Calu3 (cell line): ENCODE results near the gene RADIL. TPM values are rescaled to one million over a fixed set of nuclear protein-coding genes. Genes with fewer than 3 reads are reported as not detected.

ENCODE experiments used
- BruUV-seq: library from RNA; stranded (reverse); fragments of 400-500 nt; replicated peaks from 2 replicates; lab custom pipeline; 2021; lab: Mats Ljungman, UMichigan
- CTCF ChIA-PET: fragments of 300-600 bp; sonication (Branson Sonifier 250); formaldehyde crosslinking; loops from one replicate; lab custom pipeline; 2022; ENCODE audit warnings: antibody characterized with exemption; lab: Charles Lee
- DNase-seq: peaks from one replicate; pipeline ENCODE4 v3.0.0; 2022
- H3K27ac Mint-ChIP-seq: one replicate; pipeline ENCODE4 v1.8.0; 2022; ENCODE audit warnings: mixed read lengths; ENCODE audit not compliant: unreplicated experiment
- H3K27me3 Mint-ChIP-seq: one replicate; pipeline ENCODE4 v1.8.0; 2022; ENCODE audit warnings: mixed read lengths; ENCODE audit not compliant: unreplicated experiment
- H3K36me3 Mint-ChIP-seq: one replicate; pipeline ENCODE4 v1.8.0; 2022; ENCODE audit warnings: mild to moderate bottlenecking, moderate library complexity, mixed read lengths; ENCODE audit not compliant: insufficient read depth, unreplicated experiment
- H3K4me1 Mint-ChIP-seq: one replicate; pipeline ENCODE4 v1.8.0; 2022; ENCODE audit warnings: mild to moderate bottlenecking, low read depth, mixed read lengths; ENCODE audit not compliant: unreplicated experiment
- H3K4me3 Mint-ChIP-seq: one replicate; pipeline ENCODE4 v1.8.0; 2022; ENCODE audit warnings: mild to moderate bottlenecking, low read depth, moderate library complexity, mixed read lengths; ENCODE audit not compliant: unreplicated experiment
- H3K9me3 Mint-ChIP-seq: one replicate; pipeline ENCODE4 v1.8.0; 2022; ENCODE audit warnings: low read depth, mixed read lengths; ENCODE audit not compliant: unreplicated experiment
- CTCF ChIP-seq: fragments of 200-600 bp; IDR thresholded peaks from one replicate; pipeline ENCODE4 v1.8.0; 2022; ENCODE audit warnings: antibody characterized with exemption; ENCODE audit not compliant: unreplicated experiment
- intact Hi-C: fragments of 100-400 bp; cut with micrococcal nuclease; formaldehyde crosslinking; loops from one replicate; pipeline ENCODE4 v1.10.0; 2022; ENCODE audit not compliant: unreplicated experiment
- total RNA-seq: library from RNA; stranded (reverse); gene quantifications from 2 replicates; pipeline ENCODE4 v1.2.3, GENCODE V29; 2022

The RADIL gene
- total RNA-seq, 1 experiment from 2014 or later = 1.8 TPM

GRCh38 chr7:4822677-4823076 lies 60.8 kb downstream of the RADIL start:
- no TSS peak for BruUV-seq
- CTCF ChIA-PET = interaction anchor here (0.6 to 0.8 kb wide), 2 partner anchors 61 to 147 kb away, joined by 3 to 4 read pairs; partner anchors contain the start of gene RADIL
- intact Hi-C loops = no loop called here

GRCh38 chr7:4820967-4821471 lies 62.5 kb downstream of the RADIL start:
- intact Hi-C loops = no loop called here
- H3K27ac Mint-ChIP-seq = no peak overlapping the region
- no peaks in the 10 kb centered on the region for H3K36me3 Mint-ChIP-seq
- no TSS peak for BruUV-seq
- H3K4me3 Mint-ChIP-seq = no peak overlapping the region
- no peak for DNase-seq
- H3K27me3 Mint-ChIP-seq = peaks cover 76% of the 10 kb centered on the region
- H3K4me1 Mint-ChIP-seq = no peaks in the 10 kb centered on the region
- H3K9me3 Mint-ChIP-seq = no peaks in the 10 kb centered on the region
- TF ChIP-seq CTCF = no peak
- CTCF ChIA-PET = no interaction called here

More at GRCh38 chr7:4822677-4823076, 60.8 kb downstream of the RADIL start:
- no peaks in the 10 kb centered on the region for H3K9me3 Mint-ChIP-seq
- H3K27ac Mint-ChIP-seq = no peak overlapping the region
- no peak overlapping the region for H3K4me3 Mint-ChIP-seq
- peaks cover 84% of the 10 kb centered on the region for H3K27me3 Mint-ChIP-seq
- no peak for TF ChIP-seq CTCF
- H3K4me1 Mint-ChIP-seq = no peaks in the 10 kb centered on the region
- no peaks in the 10 kb centered on the region for H3K36me3 Mint-ChIP-seq
- DNase-seq = no peak

- H3K9me3 Mint-ChIP-seq = no peaks in the 10 kb centered on the region
- H3K27me3 Mint-ChIP-seq = peaks cover 70% of the 10 kb centered on the region
- no peak overlapping the region for H3K4me3 Mint-ChIP-seq
- BruUV-seq = no TSS peak
- intact Hi-C loops = no loop called here
- no peak overlapping the region for H3K27ac Mint-ChIP-seq
- CTCF ChIA-PET = no interaction called here
- DNase-seq = no peak
- H3K4me1 Mint-ChIP-seq = no peaks in the 10 kb centered on the region
- no peaks in the 10 kb centered on the region for H3K36me3 Mint-ChIP-seq
- no peak for TF ChIP-seq CTCF
Observed at GRCh38 chr7:4820405-4820966, 63.0 kb downstream of the RADIL start.

GRCh38 chr7:4819560-4820404 lies 63.7 kb downstream of the RADIL start:
- DNase-seq = no peak
- no peak for TF ChIP-seq CTCF
- Mint-ChIP-seq H3K4me3 (no peak overlapping the region), H3K9me3 (no peaks in the 10 kb centered on the region), H3K4me1 (no peaks in the 10 kb centered on the region), H3K27ac (no peak overlapping the region), H3K36me3 (no peaks in the 10 kb centered on the region), H3K27me3 (peaks cover 67% of the 10 kb centered on the region)
- CTCF ChIA-PET = no interaction called here
- BruUV-seq = no TSS peak
- intact Hi-C loops = no loop called here
